HCT116 (cell line): ENCODE measurements around the gene PLXNB3. TPM values are rescaled to one million over a fixed set of nuclear protein-coding genes. Genes with fewer than 3 reads are reported as not detected.

ENCODE experiments used
- ATAC-seq: fragments of 200-7000 bp; cut with Tn5 transposase; 2 replicates; pipeline ENCODE4 v1.9.1; 2020; ENCODE audit warnings: mild to moderate bottlenecking, moderate library complexity
- BruUV-seq: library from RNA; stranded (reverse); fragments of 400-500 nt; replicated peaks from 2 replicates; lab custom pipeline; 2021; lab: Mats Ljungman, UMichigan
- CTCF ChIA-PET: fragments of 300-600 bp; sonication (Branson Sonifier 250); formaldehyde crosslinking; loops from one replicate; lab custom pipeline; 2021; ENCODE audit warnings: antibody characterized with exemption; lab: Charles Lee
- POLR2A ChIA-PET: fragments of 300-600, 350-600 bp; sonication (Branson Sonifier 250); formaldehyde crosslinking; loops from one replicate; lab custom pipeline; 2021; ENCODE audit warnings: antibody characterized with exemption; lab: Charles Lee
- RAD21 ChIA-PET, 2 experiments: fragments of 300-600 bp; sonication (Branson Sonifier 250); formaldehyde crosslinking; loops; one replicate each; lab custom pipeline; 2023; ENCODE audit warnings: low total read pairs in 2 of 2; ENCODE audit not compliant: uncharacterized antibody in 2 of 2, unreplicated experiment in 2 of 2, low non-redundant PET in 1 of 2; lab: Charles Lee
- DNase-seq: peaks from one replicate; pipeline ENCODE4 v3.0.0-alpha.2; 2010; ENCODE audit warnings: low read depth, low spot score
- H2AFZ ChIP-seq: fragments of 200-600 bp; shearing (Covaris generic), sonication (generic); 2 replicates; pipeline ENCODE4 v1.6.1; 2017; ENCODE audit warnings: low read depth, mixed run types, mixed read lengths, antibody characterized with exemption, low read length; ENCODE audit not compliant: poor library complexity, severe bottlenecking
- H3K27ac ChIP-seq: 2 replicates; pipeline ENCODE4 v1.5.1; 2012; ENCODE audit warnings: low read depth, low read length
- H3K27me3 ChIP-seq: fragments of 200-600 bp; sonication (generic); 2 replicates; pipeline ENCODE4 v1.6.1; 2016; ENCODE audit warnings: mixed run types, low read length, mixed read lengths; ENCODE audit not compliant: insufficient read depth
- H3K36me3 ChIP-seq, 2 experiments: fragments of 200-500 bp in 1 of 2; fragments of 200-600 bp in 1 of 2; sonication (Bioruptor generic) in 1 of 2; sonication (generic) in 1 of 2; 2 replicates each; pipeline versions ENCODE4 v1.5.1 to v1.6.1; 2014 to 2016; ENCODE audit warnings: low read length in 2 of 2, inconsistent platforms in 1 of 2, mixed read lengths in 1 of 2, mixed run types in 1 of 2; ENCODE audit not compliant: insufficient read depth in 2 of 2, control insufficient read depth in 1 of 2
- H3K4me1 ChIP-seq, 2 experiments: fragments of 200-600 bp in 1 of 2; sonication (generic) in 1 of 2; 2 replicates each; pipeline versions ENCODE4 v1.5.1 to v1.6.1; 2012 to 2017; ENCODE audit warnings: low read length in 2 of 2, inconsistent platforms in 1 of 2, mild to moderate bottlenecking in 1 of 2, mixed read lengths in 1 of 2, mixed run types in 1 of 2, moderate library complexity in 1 of 2; ENCODE audit not compliant: insufficient read depth in 2 of 2, control insufficient read depth in 1 of 2
- H3K4me2 ChIP-seq: fragments of 200-600 bp; sonication (generic); 2 replicates; pipeline ENCODE4 v1.6.1; 2017; ENCODE audit warnings: mixed run types, low read length, mixed read lengths
- H3K4me3 ChIP-seq, 2 experiments: fragments of 200-600 bp in 1 of 2; sonication (generic) in 1 of 2; replicated peaks in 1 of 2; 2 replicates each; pipeline ENCODE4 v1.5.1; 2011 to 2016; ENCODE audit warnings: low read length in 2 of 2, control low read depth in 1 of 2, low read depth in 1 of 2, mild to moderate bottlenecking in 1 of 2, mixed read lengths in 1 of 2, mixed run types in 1 of 2
- H3K79me2 ChIP-seq: fragments of 200-600 bp; sonication (generic); 2 replicates; pipeline ENCODE4 v1.6.1; 2017; ENCODE audit warnings: mild to moderate bottlenecking, mixed run types, low read length, moderate library complexity, mixed read lengths; ENCODE audit not compliant: insufficient read depth
- H3K9ac ChIP-seq: fragments of 200-600 bp; sonication (generic); 2 replicates; pipeline ENCODE4 v1.6.1; 2016; ENCODE audit warnings: low read length, mixed read lengths
- H3K9me2 ChIP-seq: fragments of 200-600 bp; sonication (generic), shearing (Covaris generic); 2 replicates; pipeline ENCODE4 v1.6.1; 2017; ENCODE audit warnings: mixed run types, mild to moderate bottlenecking, moderate library complexity; ENCODE audit not compliant: insufficient read depth
- H3K9me3 ChIP-seq, 2 experiments: fragments of 200-500 bp in 1 of 2; fragments of 200-600 bp in 1 of 2; sonication (Bioruptor generic) in 1 of 2; sonication (generic) in 1 of 2; 2 replicates each; pipeline ENCODE4 v1.6.1; 2014 to 2017; ENCODE audit warnings: low read length in 2 of 2, mixed read lengths in 2 of 2, inconsistent platforms in 1 of 2, low read depth in 1 of 2, mild to moderate bottlenecking in 1 of 2, mixed run types in 1 of 2, moderate library complexity in 1 of 2; ENCODE audit not compliant: control insufficient read depth in 1 of 2, insufficient read depth in 1 of 2
- H4K20me1 ChIP-seq: fragments of 200-600 bp; sonication (generic), shearing (Covaris generic); 2 replicates; pipeline ENCODE4 v1.6.1; 2017; ENCODE audit warnings: mixed run types, mild to moderate bottlenecking, moderate library complexity; ENCODE audit not compliant: insufficient read depth
- CEBPB ChIP-seq: IDR thresholded peaks from 2 replicates; pipeline ENCODE4 v1.6.1; 2012; ENCODE audit warnings: low read depth
- CTCF ChIP-seq, 3 experiments: fragments of 200-600 bp in 1 of 3; sonication (generic) in 1 of 3; IDR thresholded peaks in 2 of 3; conservative IDR thresholded peaks in 1 of 3; 2 replicates each; pipeline ENCODE4 v1.5.1; 2012 to 2017; ENCODE audit warnings: low read depth in 2 of 3, low read length in 2 of 3, antibody characterized with exemption in 1 of 3, borderline replicate concordance in 1 of 3, control low read depth in 1 of 3, mild to moderate bottlenecking in 1 of 3, mixed read lengths in 1 of 3, mixed run types in 1 of 3, moderate library complexity in 1 of 3; ENCODE audit not compliant: insufficient read depth in 1 of 3
- EZH2 ChIP-seq: fragments of 200-600 bp; sonication (generic); IDR thresholded peaks from 2 replicates; pipeline ENCODE4 v1.6.1; 2017; ENCODE audit warnings: antibody characterized with exemption, mixed run types
- EZH2phosphoT487 ChIP-seq: fragments of 200-600 bp; IDR thresholded peaks from 2 replicates; pipeline ENCODE4 v1.6.1; 2018; ENCODE audit warnings: antibody characterized with exemption, borderline replicate concordance
- FOSL1 ChIP-seq: IDR thresholded peaks from 2 replicates; pipeline ENCODE4 v1.6.1; 2012; ENCODE audit warnings: low read depth
- JUND ChIP-seq: IDR thresholded peaks from 2 replicates; pipeline ENCODE4 v1.6.1; 2012
- MAX ChIP-seq: IDR thresholded peaks from 2 replicates; pipeline ENCODE4 v1.6.1; 2012
- POLR2AphosphoS5 ChIP-seq: IDR thresholded peaks from 2 replicates; pipeline ENCODE4 v1.6.1; 2011; ENCODE audit warnings: mild to moderate bottlenecking, low read depth, low read length, moderate library complexity
- SIN3A ChIP-seq: IDR thresholded peaks from 2 replicates; pipeline ENCODE4 v1.6.1; 2012; ENCODE audit warnings: low read depth
- YY1 ChIP-seq: IDR thresholded peaks from 2 replicates; pipeline ENCODE4 v1.6.1; 2011; ENCODE audit warnings: low read length, low read depth, moderate library complexity, mild to moderate bottlenecking; ENCODE audit not compliant: insufficient replicate concordance; ENCODE audit errors: extremely low read depth
- ZFX ChIP-seq: fragments of 450-650 bp; IDR thresholded peaks from 2 replicates; pipeline ENCODE4 v1.6.1; 2017
- ZNF274 ChIP-seq: fragments of 200-500 bp; sonication (Bioruptor generic); IDR thresholded peaks from 2 replicates; pipeline ENCODE4 v1.6.1; 2014; ENCODE audit warnings: mild to moderate bottlenecking, low read depth, low read length, inconsistent platforms
- intact Hi-C: fragments of 100-400 bp; cut with micrococcal nuclease; formaldehyde crosslinking; loops from 2 replicates; pipeline ENCODE4 v1.10.0; 2022
- total RNA-seq: library from RNA; stranded (reverse); gene quantifications from one replicate; pipeline ENCODE4 v1.2.1, GENCODE V29; 2021; ENCODE audit not compliant: unreplicated experiment
- TF ChIP-seq, protein P1 (sequence below): IDR thresholded peaks from 2 replicates; pipeline ENCODE4 v1.6.1; 2012
- TF ChIP-seq, protein P2 (sequence below): IDR thresholded peaks from 2 replicates; pipeline ENCODE4 v1.6.1; 2012; ENCODE audit warnings: low read depth

The PLXNB3 gene
- total RNA-seq, 1 experiment from 2014 or later, result 4.8 TPM

- intact Hi-C loops, result no loop called here
- CTCF ChIA-PET, result no interaction called here
- Histone ChIP-seq H3K4me3 (no peak overlapping the region), H3K9ac (no peak overlapping the region), H3K36me3 (peaks cover 0 to 6% of the 10 kb centered on the region in 2 experiments; a peak in 1 of 4 replicates), H3K27me3 (no peaks in the 10 kb centered on the region), H3K9me3 (no peaks in the 10 kb centered on the region), H2AFZ (no peak overlapping the region), H3K4me1 (peaks cover 0 to 7% of the 10 kb centered on the region in 2 experiments; a peak in 1 of 4 replicates), H4K20me1 (no peaks in the 10 kb centered on the region), H3K9me2 (no peaks in the 10 kb centered on the region), H3K79me2 (peaks cover 14% of the 10 kb centered on the region; the same call in 1 of the 2 replicates)
- DNase-seq, result no peak
- POLR2A ChIA-PET, result no interaction called here
- no TSS peak for BruUV-seq
- TF ChIP-seq ZFX (no peak), CTCF (IDR thresholded peaks at IDR 0.05 in 2 of 3, conservative IDR thresholded peaks at IDR 0.05 in 1 of 3; ENCODE audit: borderline replicate concordance in 1 of 3, insufficient read depth in 1 of 3, low read depth in 2 of 3, low read length in 2 of 3) (no peak), MAX (no peak), CEBPB (no peak), EZH2 (no peak), FOSL1 (no peak), ZNF274 (no peak), JUND (no peak), SIN3A (no peak), POLR2AphosphoS5 (no peak), YY1 (no peak), EZH2phosphoT487 (no peak)
- TF ChIP-seq, protein P1, sequence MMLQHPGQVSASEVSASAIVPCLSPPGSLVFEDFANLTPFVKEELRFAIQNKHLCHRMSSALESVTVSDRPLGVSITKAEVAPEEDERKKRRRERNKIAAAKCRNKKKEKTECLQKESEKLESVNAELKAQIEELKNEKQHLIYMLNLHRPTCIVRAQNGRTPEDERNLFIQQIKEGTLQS, result no peak
- TF ChIP-seq, protein P2, sequence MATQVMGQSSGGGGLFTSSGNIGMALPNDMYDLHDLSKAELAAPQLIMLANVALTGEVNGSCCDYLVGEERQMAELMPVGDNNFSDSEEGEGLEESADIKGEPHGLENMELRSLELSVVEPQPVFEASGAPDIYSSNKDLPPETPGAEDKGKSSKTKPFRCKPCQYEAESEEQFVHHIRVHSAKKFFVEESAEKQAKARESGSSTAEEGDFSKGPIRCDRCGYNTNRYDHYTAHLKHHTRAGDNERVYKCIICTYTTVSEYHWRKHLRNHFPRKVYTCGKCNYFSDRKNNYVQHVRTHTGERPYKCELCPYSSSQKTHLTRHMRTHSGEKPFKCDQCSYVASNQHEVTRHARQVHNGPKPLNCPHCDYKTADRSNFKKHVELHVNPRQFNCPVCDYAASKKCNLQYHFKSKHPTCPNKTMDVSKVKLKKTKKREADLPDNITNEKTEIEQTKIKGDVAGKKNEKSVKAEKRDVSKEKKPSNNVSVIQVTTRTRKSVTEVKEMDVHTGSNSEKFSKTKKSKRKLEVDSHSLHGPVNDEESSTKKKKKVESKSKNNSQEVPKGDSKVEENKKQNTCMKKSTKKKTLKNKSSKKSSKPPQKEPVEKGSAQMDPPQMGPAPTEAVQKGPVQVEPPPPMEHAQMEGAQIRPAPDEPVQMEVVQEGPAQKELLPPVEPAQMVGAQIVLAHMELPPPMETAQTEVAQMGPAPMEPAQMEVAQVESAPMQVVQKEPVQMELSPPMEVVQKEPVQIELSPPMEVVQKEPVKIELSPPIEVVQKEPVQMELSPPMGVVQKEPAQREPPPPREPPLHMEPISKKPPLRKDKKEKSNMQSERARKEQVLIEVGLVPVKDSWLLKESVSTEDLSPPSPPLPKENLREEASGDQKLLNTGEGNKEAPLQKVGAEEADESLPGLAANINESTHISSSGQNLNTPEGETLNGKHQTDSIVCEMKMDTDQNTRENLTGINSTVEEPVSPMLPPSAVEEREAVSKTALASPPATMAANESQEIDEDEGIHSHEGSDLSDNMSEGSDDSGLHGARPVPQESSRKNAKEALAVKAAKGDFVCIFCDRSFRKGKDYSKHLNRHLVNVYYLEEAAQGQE, result no peak
- TF ChIP-seq, all 23 proteins: peak for 0
- ATAC-seq, result peak; percentile 11; the same call in 1 of the 2 replicates
- RAD21 ChIA-PET, result interaction anchor here in 1 of 2 experiments (0.6 kb wide), 1 partner anchor 85 kb away, joined by 3 read pairs; no protein-coding TSS in a partner anchor
- Histone ChIP-seq H3K27ac (no peak overlapping the region), H3K4me2 (no peak overlapping the region)
Observed at GRCh38 chrX:153800177-153800722, 36.2 kb downstream of the PLXNB3 start.
